ENCODE measurements around the gene ESCO1. TPM values are rescaled to one million over a fixed set of nuclear protein-coding genes. Genes with fewer than 3 reads are reported as not detected.

Gene ESCO1
- total RNA-seq, 1 experiment from 2014 or later = 17.1 TPM

GRCh38 chr18:21490748-21491147, 109.8 kb downstream of the ESCO1 start:
- DNase-seq (ENCODE audit: low read depth) = no peak

DNA sequence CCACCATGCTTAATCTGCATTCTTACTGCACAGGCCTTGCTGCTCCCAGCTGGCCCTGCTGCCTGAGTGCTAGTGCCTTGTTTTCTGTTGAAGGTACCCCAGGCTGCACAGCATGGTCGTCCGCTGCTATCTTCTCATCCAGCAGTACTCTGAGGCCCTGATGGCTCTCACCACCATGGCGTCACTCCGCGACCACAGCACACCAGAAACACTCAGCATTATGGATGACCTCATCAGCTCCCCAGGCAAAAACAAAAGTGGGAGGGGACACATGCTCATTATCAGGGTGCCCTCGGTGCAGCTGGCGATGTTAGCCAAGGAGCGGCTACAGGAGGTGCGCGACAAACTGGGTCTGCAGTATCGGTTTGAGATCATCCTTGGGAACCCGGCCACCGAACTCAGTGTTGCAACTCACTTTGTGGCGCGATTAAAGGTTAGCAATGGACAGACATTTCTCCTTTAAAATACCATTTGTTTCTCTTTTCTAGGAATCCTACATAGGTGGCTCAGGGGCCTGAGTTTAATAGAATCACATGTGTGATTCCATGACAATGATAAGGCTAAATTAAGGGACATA, 110.5 kb downstream of the ESCO1 start:
- DNase-seq (ENCODE audit: low read depth) = peak; percentile 17

GRCh38 chr18:21489119-21489750, 111.3 kb downstream of the ESCO1 start:
- DNase-seq (ENCODE audit: low read depth) = peak; percentile 45

- DNase-seq (ENCODE audit: low read depth) = no peak
Measured at GRCh38 chr18:21486905-21487437, 113.5 kb downstream of the ESCO1 start.

GRCh38 chr18:21484851-21485636, 115.5 kb downstream of the ESCO1 start:
- DNase-seq (ENCODE audit: low read depth) = peak; percentile 13

DNA sequence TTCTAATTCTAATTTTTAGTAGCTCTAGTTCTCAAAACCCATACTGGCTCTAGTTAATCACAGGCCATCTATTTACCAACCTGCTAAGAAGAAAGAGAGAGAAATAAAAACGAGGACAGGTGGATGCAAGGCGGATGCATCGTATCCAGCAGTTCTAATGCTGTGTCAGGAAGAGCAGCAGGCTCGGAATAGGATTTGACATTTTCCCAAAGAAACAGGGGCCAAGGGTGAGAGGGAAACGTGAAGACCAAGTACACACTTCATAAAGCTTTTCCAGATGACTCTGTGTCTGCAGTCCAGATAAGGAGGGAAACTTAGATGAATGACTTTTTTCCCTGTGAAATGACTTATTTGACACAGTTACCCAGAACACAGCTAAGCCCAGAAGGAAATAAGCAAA, 117.5 kb downstream of the ESCO1 start:
- DNase-seq (ENCODE audit: low read depth) = no peak

GRCh38 chr18:21481739-21482138, 118.8 kb downstream of the ESCO1 start:
- DNase-seq (ENCODE audit: low read depth) = no peak

GRCh38 chr18:21479721-21480120, 120.8 kb downstream of the ESCO1 start:
- no peak for DNase-seq (ENCODE audit: low read depth)

Other genes starting within 250 kb of the ESCO1 start
- 30.2 and 30.6 TPM in 2 replicates for gene SNRPD1, start 11.6 kb upstream of the ESCO1 start, total RNA-seq (2014; rRNA removed; shearing (Covaris generic))
- gene ABHD3, start 104.1 kb upstream of the ESCO1 start, total RNA-seq (2014; rRNA removed; shearing (Covaris generic)) = 20.1 and 20.3 TPM in 2 replicates
- gene MIB1, start 140.1 kb upstream of the ESCO1 start, total RNA-seq (2014; rRNA removed; shearing (Covaris generic)) = 36.0 and 40.4 TPM in 2 replicates